NCI-H345 treated with DMSO at 0.1 percent for 48 hours (cell line): ENCODE measurements around the gene PCDHGC5.

Experiments
- DNase-seq: peaks from one replicate; lab custom pipeline; 2025; ENCODE audit not compliant: unreplicated experiment; lab: John Stamatoyannopoulos, UW

PCDHGC5 gene

DNA sequence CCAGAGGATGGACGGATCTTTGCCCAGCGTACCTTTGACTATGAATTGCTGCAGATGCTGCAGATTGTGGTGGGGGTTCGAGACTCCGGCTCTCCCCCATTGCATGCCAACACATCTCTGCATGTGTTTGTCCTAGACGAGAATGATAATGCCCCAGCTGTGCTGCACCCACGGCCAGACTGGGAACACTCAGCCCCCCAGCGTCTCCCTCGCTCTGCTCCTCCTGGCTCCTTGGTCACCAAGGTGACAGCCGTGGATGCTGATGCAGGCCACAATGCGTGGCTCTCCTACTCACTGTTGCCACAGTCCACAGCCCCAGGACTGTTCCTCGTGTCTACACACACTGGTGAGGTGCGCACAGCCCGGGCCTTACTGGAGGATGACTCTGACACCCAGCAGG, 1.9 kb downstream of the PCDHGC5 start:
- no peak for DNase-seq

DNA sequence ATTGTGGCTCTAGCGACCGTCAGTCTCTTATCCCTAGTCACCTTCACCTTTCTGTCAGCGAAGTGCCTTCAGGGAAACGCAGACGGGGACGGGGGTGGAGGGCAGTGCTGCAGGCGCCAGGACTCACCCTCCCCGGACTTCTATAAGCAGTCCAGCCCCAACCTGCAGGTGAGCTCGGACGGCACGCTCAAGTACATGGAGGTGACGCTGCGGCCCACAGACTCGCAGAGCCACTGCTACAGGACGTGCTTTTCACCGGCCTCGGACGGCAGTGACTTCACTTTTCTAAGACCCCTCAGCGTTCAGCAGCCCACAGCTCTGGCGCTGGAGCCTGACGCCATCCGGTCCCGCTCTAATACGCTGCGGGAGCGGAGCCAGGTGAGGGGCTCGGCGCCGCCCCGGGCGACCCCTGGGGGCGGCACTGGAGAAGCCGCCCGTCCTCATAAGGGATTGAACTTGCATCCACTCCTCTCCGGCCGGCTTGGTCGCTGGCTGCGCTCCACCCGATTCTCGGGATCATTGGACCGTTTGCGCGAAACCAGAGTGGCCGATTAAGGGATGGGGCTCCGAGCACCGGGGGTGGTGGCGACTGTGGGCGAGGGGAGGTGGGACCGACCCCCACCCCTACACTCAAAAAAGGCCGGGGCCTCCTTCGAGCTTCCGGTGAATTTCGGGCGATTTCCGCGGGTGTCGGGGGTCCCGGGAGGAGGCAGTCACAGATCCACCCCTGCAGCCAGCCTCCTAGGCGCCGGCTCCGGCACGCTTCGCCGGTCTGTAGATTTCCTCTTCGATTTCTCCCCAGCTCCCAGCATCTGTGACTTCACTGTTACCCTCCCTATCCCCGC, 2.7 kb downstream of the PCDHGC5 start:
- DNase-seq: no peak

DNA sequence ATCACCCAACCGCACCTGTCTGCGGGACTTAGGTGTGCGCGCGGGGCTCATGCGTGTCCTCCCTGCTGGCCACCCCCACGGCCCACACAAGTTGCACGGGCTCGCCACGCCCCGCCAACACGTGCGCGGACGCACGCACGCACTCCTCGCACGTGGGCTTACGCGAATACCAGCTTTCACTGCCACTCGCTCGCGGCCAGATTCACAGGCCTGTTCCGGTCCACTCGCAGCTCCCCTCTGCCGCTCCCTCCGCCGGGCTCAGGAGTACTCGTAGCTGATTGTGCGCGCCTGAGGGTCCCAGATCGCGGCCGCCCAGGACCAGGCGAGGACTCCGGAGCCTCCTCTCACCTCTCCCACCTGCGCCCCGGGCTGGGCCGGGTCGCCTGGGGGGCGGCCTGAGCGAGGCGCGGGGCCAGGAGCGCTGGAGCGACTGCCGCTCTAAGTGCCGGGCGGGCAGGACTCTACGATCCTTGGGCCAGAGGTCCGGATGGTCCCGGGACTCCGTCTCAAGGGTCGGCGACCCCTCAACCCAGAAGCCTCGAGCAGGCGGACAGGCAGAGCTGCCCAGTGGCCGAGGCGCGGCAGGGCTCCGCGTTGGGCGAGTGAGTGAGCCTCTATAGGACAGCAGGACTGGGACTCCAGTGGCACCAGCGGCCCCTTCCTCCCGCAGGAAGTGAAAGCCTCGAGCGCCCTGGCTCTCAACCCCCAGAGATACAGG, 3.4 kb downstream of the PCDHGC5 start:
- no peak for DNase-seq

DNA sequence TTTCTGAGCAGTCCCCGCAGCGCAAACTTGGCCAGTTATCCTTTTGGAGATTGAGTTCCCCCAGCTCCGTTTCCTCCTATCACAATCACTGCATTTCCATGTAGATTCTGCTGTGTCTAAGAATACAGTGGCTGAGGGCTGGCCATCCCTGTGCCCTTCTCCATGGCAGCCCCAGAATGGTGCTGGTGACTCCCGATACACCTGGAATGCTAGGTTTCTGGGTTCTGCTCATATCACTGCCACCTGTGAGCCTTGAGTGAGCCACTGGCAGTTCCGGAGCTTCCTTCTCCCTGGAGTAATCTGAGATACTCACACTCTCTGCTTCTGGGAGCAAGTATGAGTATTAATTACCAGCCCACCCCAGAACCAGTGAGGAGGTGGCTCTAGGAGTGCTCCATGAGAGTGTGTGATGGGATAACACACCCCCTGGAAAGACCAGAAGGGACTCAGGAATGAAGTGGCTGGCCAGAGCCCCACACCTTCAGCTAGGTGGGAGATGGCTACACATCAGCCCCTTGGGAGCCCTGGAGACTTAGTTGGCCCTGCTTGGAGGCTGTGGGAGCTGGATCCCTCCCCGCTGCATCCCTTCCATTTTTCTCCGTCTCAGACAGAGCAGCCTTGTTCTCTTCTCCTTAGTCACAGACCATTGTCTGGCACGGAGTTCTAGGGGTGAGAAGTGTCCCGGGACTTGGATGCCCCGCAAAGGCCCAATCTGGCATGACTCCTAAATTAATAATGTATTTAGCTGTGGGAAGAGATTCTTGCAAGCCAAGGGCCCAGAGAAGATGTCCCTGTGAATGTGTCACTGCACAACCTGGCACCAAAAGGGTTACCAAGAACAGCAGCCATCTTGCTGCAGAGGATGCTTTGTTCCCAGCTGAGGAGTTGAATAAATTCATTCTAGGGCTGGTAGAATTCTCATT, 4.9 kb downstream of the PCDHGC5 start:
- no peak for DNase-seq

DNA sequence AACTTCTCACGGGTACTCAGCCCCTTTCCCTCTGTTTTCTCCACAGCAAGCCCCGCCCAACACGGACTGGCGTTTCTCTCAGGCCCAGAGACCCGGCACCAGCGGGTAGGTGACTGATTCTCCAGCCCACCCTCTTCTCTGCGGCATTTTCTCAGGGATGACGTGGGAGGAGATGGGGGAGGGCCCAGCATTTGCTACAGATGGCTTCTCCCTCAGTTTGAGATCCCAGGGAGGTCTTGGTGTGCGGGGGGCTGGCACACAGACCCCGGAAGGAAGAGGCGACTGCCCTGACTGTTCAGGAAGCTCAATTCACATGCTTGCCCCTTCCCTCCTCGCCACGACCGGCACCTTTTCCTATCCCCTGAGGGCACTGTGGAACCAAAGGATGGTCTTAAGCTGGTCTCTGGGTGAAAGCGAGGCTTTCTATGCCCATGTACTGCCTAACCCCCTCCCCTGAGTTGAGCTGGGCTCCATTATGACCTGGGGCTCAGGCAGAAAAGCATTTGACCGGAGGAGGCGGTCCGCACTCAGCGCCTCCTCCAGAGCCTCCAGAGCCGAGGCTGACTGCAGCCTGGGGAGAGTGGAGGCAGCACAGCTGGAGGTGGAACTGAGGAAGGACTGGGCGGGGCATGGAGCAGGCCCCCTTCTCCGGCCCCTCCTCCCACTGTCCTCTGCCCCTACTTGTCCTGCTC, 6.0 kb downstream of the PCDHGC5 start:
- DNase-seq: no peak

DNA sequence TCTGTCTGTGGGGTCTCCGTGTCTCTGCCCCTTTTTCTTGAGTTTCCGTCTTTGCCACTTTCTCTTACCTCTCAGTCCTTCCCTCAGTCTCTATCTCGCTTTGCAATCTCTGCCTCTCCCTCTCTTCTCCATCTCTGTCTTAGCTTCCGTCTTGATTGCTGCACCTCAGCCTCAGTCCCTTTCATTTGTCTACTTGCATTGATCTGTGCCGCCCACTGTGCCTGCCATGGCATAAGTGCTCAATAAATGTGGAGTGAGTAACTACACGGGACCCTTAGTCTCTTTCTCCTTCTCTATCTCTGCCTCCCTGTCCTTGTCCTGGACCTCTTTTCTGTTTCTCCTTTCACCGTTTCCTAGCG, 6.6 kb downstream of the PCDHGC5 start:
- DNase-seq: no peak

DNA sequence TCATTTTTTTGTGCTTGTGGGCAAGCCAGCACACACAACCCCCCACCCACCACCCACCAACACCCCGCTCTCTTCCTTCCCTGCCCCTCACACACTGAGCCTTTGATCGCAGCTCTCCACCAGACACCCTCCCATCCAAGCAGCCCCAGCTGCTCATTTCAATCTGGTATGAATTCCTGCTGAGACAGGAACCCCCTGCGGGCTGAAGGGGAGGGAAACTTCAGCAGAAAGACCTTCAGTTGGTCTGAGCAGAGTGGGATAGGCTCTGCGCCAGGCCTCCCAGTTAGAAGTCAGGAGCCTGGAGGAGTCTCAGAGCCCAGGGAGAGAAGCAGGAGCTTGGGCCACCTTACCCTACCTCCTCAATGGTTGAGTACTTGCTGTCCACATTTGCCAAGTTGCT, 7.2 kb downstream of the PCDHGC5 start:
- no peak for DNase-seq

DNA sequence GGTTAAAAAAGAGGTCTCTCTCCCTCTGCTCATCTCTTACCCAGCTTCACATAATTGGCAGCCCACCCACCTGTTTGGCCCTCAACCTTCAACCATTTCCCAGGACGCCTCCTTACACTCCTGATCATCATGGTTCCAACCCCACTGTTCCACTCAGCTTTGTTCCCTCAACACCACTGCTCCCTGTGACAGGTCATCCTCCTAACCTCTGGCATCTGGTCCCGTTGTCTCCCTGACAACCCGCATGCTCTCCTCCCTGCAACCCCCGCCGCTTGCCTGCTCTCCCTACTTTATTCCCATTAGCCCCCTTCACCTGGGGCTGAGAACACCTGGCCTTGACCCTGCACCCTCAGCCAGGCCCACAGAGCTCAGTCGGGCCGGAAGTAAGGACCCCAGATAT, 12.9 kb downstream of the PCDHGC5 start:
- DNase-seq: no peak

DNA sequence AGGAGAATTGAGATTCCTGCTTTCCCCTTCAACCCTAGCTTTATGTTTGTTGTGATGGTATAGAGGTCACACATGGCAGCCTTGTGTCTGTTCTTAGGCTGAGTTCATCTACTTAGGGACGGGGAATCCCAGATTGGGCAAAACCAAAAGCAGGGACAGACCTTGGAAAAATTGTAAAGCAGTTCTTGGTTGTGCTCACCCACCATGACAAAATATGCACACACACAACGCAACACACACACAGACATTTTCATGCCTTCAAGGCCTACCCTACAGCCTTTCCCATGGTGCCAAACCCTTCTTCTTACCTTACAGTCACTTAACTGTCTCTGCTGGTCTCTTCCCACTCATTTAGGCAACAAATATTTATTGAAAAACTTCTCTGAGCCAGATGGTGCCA, 14.8 kb downstream of the PCDHGC5 start:
- DNase-seq: no peak

DNA sequence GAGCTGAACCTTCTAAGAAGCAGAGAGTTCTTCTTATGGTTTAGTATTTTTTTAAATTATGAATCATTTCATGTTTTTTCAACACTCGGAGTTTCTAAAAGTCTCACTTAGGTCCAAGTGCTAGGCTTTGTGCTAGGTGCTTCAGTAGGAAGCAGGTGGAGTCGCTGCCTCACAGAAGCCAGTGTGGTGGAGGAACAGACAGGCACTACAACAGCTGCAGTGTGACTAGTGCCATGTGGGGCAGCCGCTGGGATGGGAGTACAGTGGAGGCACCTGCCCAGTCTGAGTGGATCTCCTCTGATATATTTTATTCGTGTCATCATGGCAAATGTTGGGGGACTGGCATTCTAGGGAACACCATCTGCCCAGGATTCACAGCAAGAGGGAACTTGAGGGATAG, 15.3 kb downstream of the PCDHGC5 start:
- no peak for DNase-seq

DNA sequence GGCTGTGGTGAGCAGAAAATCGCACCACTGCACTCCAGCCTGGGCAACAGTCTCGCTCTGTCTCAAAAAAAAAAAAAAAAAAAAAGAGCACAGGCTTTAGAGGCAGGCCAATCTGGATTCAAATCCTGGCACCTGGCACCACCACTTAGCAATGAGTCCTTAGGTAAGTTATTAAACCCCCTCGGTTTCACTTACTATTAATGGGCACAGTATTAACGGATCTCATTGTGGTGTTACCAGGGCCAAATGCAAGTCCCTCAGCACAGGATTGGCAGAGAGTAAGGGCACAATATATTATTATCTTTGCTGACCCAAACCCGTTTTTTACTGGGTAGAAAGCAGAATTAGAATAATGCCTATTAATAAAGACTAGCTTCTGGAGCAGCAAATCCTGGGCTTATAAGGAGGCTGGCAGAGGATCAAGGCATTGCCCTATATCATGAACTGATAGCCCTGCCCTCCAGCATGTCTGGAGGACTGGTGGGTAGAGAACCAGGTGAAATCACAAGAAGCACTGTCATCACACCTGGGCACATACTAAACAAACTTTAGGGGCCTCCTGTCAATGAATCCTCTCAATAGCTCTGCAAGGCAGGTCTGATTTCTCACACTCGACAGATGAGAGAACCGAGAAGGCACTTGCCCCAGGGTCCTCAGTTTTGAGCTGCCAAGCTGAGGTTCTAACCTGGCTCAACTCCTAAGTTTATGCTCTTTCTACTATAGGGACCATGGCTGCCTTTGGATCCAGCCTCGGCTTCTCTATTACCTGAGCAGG, 17.7 kb downstream of the PCDHGC5 start:
- DNase-seq: no peak

DNA sequence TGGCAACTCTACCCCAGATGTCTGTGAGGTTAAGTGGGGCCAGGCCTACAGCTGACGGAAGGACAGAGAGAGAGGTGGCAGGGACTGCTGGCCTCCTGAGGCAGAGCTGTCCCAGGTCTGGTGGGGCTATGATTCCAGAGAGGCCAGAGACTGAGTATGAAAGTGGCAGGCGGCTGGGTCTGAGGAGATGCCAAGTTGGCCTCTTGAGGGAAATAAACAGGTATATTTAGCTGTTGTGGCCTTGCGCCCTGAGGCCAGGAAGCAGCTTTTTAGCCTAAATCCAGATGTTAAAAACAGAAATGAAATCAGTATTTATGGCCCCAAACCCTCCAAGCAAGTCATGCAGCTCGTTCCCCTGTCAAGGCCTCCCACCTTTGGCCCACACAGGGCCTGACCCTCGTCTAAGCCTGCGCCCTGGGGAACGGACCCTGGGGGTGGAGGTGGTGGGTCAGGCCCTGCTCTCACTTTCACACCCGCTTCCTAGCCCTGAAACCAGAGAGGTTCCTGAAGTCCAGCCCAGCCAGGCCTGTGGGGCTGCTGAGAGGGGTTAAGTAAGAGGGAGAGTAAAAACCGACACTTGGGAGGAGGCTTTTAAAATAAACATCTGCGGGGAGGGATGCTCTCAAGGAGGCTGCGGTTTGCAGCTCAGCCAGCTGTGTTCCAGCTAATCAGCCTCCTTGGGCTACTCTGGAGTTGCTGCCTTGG, 18.7 kb downstream of the PCDHGC5 start:
- DNase-seq: no peak

DNA sequence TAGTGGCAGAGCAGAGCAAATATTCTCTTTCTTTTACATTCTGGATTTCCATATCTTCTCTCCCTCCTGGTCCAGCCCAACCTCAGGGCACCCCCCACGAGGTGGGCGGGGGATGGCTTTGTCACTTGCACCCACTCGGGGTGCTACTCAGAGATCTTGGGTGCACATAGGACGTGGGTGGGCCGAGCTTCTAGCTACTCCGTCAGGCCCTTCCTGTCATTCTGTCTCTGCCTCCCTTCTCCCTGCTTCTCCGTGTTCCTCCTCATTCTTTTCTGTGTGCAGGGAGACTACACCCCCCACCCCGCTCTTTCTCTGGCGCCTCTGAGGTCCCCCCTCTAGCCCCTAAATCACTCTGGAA, 19.5 kb downstream of the PCDHGC5 start:
- DNase-seq: no peak

DNA sequence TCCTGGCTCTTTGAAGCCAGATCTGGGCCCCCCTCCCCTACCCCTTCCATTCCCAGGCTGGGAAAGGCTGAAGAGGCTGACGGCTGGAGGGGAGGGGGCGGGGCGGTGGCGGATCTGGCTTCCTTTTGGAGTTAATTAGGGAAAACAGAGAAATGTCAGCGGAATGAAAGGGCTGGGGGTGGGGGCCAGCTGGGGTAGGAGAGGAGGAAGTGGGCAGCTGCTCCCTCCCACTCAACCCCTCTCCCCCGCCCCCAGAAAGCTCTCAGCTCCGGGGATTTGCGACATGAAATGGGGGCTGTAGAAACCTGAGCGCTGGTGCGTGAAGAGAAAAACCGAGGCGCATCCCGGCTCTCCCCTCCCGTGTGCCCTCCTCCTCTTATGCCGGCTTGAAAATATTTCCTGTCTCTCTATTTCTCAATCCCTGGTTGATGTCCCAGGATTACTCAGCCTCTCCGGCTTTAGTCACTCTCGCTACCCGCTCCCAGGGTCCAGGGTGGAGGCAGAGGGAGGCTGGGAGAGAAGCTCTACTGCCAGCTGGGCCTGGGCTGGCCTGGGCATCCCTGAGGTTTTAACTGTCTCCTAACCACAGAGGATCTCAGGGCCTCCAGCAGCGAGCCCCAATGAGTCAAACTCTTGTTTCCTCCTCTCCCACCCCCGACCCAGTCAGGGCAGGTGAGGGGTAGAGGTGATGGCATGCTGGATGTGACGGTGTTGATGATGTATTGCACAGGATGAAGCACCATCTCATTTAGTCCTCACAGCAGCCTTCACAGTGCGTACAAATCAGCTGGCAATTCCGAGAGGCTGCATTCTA, 20.1 kb downstream of the PCDHGC5 start:
- no peak for DNase-seq

DNA sequence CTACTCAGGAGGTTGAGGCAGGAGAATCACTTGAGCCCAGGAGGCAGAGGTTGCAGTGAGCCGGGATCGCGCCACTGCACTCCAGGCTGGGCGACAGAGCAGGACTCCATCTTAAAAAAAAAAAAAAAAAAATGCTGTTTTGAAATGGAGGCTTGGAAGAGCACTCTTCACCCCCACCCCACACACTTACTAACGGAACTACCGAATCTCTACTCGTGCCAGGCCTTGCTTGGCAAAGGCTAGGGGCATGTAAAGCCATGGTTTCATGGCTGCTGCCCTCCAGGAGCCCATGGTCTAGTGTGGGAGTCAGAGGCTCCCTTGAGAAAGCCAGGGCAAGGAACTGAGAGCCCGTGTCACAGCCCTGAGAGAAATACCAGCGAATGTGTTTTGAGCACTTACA, 21.3 kb downstream of the PCDHGC5 start:
- no peak for DNase-seq

DNA sequence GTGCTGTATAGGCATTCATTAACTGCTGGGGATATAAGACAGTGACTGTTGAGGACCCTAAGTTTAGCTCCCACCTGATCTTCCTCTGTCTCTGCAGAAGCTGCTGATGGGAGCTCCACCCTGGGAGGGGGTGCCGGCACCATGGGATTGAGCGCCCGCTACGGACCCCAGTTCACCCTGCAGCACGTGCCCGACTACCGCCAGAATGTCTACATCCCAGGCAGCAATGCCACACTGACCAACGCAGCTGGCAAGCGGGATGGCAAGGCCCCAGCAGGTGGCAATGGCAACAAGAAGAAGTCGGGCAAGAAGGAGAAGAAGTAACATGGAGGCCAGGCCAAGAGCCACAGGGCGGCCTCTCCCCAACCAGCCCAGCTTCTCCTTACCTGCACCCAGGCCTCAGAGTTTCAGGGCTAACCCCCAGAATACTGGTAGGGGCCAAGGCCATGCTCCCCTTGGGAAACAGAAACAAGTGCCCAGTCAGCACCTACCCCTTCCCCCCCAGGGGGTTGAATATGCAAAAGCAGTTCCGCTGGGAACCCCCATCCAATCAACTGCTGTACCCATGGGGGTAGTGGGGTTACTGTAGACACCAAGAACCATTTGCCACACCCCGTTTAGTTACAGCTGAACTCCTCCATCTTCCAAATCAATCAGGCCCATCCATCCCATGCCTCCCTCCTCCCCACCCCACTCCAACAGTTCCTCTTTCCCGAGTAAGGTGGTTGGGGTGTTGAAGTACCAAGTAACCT, 22.1 kb downstream of the PCDHGC5 start:
- DNase-seq: no peak

DNA sequence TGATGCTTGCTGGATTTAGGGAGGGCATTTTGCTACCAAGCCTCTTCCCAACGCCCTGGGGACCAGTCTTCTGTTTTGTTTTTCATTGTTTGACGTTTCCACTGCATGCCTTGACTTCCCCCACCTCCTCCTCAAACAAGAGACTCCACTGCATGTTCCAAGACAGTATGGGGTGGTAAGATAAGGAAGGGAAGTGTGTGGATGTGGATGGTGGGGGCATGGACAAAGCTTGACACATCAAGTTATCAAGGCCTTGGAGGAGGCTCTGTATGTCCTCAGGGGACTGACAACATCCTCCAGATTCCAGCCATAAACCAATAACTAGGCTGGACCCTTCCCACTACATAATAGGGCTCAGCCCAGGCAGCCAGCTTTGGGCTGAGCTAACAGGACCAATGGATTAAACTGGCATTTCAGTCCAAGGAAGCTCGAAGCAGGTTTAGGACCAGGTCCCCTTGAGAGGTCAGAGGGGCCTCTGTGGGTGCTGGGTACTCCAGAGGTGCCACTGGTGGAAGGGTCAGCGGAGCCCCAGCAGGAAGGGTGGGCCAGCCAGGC, 23.0 kb downstream of the PCDHGC5 start:
- DNase-seq: no peak

DNA sequence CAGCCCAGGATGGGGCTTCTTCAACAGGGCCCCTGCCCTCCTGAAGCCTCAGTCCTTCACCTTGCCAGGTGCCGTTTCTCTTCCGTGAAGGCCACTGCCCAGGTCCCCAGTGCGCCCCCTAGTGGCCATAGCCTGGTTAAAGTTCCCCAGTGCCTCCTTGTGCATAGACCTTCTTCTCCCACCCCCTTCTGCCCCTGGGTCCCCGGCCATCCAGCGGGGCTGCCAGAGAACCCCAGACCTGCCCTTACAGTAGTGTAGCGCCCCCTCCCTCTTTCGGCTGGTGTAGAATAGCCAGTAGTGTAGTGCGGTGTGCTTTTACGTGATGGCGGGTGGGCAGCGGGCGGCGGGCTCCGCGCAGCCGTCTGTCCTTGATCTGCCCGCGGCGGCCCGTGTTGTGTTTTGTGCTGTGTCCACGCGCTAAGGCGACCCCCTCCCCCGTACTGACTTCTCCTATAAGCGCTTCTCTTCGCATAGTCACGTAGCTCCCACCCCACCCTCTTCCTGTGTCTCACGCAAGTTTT, 23.6 kb downstream of the PCDHGC5 start:
- DNase-seq: no peak
